GM12872 (cell line): ENCODE data around the gene MS4A6A.

Source experiments
- CTCF ChIP-seq: IDR thresholded peaks from 3 replicates; pipeline ENCODE4 v1.5.1; 2011; ENCODE audit warnings: low read depth, mild to moderate bottlenecking, low read length, moderate library complexity; ENCODE audit not compliant: insufficient read depth

The MS4A6A gene

GRCh38 chr11:60194511-60194910 lies 11.6 kb upstream of the MS4A6A start:
- no peak for TF ChIP-seq CTCF

- peak; percentile 97 for TF ChIP-seq CTCF
Observed at GRCh38 chr11:60193687-60194433, 11.0 kb upstream of the MS4A6A start.

GRCh38 chr11:60184824-60185511 lies 2.1 kb upstream of the MS4A6A start:
- TF ChIP-seq CTCF: no peak

GRCh38 chr11:60183591-60184205 lies 815 bp upstream of the MS4A6A start:
- no peak for TF ChIP-seq CTCF

GRCh38 chr11:60175860-60176275 lies 7.0 kb downstream of the MS4A6A start:
- TF ChIP-seq CTCF: no peak

GRCh38 chr11:60172011-60172410 lies 10.9 kb downstream of the MS4A6A start:
- TF ChIP-seq CTCF: no peak

GRCh38 chr11:60170566-60170965 lies 12.3 kb downstream of the MS4A6A start:
- TF ChIP-seq CTCF: no peak
